HepG2 (cell line): ENCODE data around the gene ITPK1. TPM values are rescaled to one million over a fixed set of nuclear protein-coding genes. Genes with fewer than 3 reads are reported as not detected.

Source experiments
- MAFF ChIP-seq: IDR thresholded peaks from 2 replicates; pipeline ENCODE4 v1.6.1; 2011; ENCODE audit warnings: low read depth, low read length, improper control_type of control experiment
- PHF21A ChIP-seq: sonication (generic); formaldehyde crosslinking; IDR thresholded peaks from 2 replicates; pipeline ENCODE4 v1.5.0; 2020; ENCODE audit warnings: mild to moderate bottlenecking, missing genetic modification reagents
- PRDM4 ChIP-seq: sonication (generic); formaldehyde crosslinking; IDR thresholded peaks from 2 replicates; pipeline ENCODE4 v1.9.0; 2021; ENCODE audit warnings: missing genetic modification reagents, borderline replicate concordance
- SAP130 ChIP-seq: IDR thresholded peaks from 2 replicates; pipeline ENCODE4 v1.6.1; 2016; ENCODE audit warnings: low read depth
- SRSF9 ChIP-seq: fragments of 200-400 bp; formaldehyde crosslinking; IDR thresholded peaks from 2 replicates; pipeline ENCODE4 v1.6.1; 2018; ENCODE audit warnings: borderline replicate concordance, mild to moderate bottlenecking, low read depth, low read length; ENCODE audit not compliant: insufficient read depth, poor library complexity, severe bottlenecking
- STAT6 ChIP-seq: sonication (generic); formaldehyde crosslinking; IDR thresholded peaks from 2 replicates; pipeline ENCODE4 v1.4.0; 2020; ENCODE audit warnings: missing genetic modification reagents, mild to moderate bottlenecking, borderline replicate concordance
- UBTF ChIP-seq: sonication (generic); formaldehyde crosslinking; IDR thresholded peaks from 2 replicates; pipeline ENCODE4 v1.4.0; 2020; ENCODE audit warnings: mild to moderate bottlenecking, missing genetic modification reagents
- ZBTB3 ChIP-seq: sonication (generic); formaldehyde crosslinking; IDR thresholded peaks from 2 replicates; pipeline ENCODE4 v1.4.0; 2020; ENCODE audit warnings: low read depth, mild to moderate bottlenecking, moderate library complexity, missing genetic modification reagents, borderline replicate concordance
- ZNF839 ChIP-seq: sonication (generic); formaldehyde crosslinking; IDR thresholded peaks from 2 replicates; pipeline ENCODE4 v1.4.0; 2020; ENCODE audit warnings: missing genetic modification reagents, mild to moderate bottlenecking, borderline replicate concordance
- polyA plus RNA-seq, 8 experiments: library from polyadenylated mRNA; depleted of rRNA in 3 of 8; stranded (reverse) in 7 of 8; unstranded in 1 of 8; fragments of >200 nt; fragmentation: Illumina TruSeq in 4 of 8; extraction: Trizol in 4 of 8; gene quantifications; 2 replicates each; pipeline versions ENCODE4 v1.2.1 to v1.2.3, GENCODE V29; 2011 to 2016; ENCODE audit warnings: low read depth in 4 of 8, missing spikeins in 1 of 8, mixed read lengths in 1 of 8; ENCODE audit not compliant: insufficient read depth in 1 of 8
- total RNA-seq, 5 experiments: library from RNA; depleted of rRNA; stranded (reverse); fragments of >200 nt; fragmentation: Illumina TruSeq; extraction: Trizol; gene quantifications; 2 replicates each; pipeline ENCODE4 v1.2.3, GENCODE V29; 2016; ENCODE audit warnings: low read depth in 1 of 5
- TF ChIP-seq, protein P1 (sequence below): sonication (generic); formaldehyde crosslinking; IDR thresholded peaks from 2 replicates; pipeline ENCODE4 v1.4.0; 2020; ENCODE audit warnings: missing genetic modification reagents, low read depth, mild to moderate bottlenecking, borderline replicate concordance
- TF ChIP-seq, protein P2 (sequence below): sonication (generic); formaldehyde crosslinking; IDR thresholded peaks from 2 replicates; pipeline ENCODE4 v1.8.0; 2022; ENCODE audit warnings: mild to moderate bottlenecking, missing genetic modification reagents
- TF ChIP-seq, protein P3 (sequence below): sonication (generic); formaldehyde crosslinking; IDR thresholded peaks from 2 replicates; pipeline ENCODE4 v1.4.0; 2020; ENCODE audit warnings: missing genetic modification reagents

ITPK1 gene
- total and polyA plus RNA-seq, 2 of the 13 experiments (the other 11 are each of a cell fraction or from before 2014, with no cell fraction given): 20.5 to 47.5 TPM

DNA sequence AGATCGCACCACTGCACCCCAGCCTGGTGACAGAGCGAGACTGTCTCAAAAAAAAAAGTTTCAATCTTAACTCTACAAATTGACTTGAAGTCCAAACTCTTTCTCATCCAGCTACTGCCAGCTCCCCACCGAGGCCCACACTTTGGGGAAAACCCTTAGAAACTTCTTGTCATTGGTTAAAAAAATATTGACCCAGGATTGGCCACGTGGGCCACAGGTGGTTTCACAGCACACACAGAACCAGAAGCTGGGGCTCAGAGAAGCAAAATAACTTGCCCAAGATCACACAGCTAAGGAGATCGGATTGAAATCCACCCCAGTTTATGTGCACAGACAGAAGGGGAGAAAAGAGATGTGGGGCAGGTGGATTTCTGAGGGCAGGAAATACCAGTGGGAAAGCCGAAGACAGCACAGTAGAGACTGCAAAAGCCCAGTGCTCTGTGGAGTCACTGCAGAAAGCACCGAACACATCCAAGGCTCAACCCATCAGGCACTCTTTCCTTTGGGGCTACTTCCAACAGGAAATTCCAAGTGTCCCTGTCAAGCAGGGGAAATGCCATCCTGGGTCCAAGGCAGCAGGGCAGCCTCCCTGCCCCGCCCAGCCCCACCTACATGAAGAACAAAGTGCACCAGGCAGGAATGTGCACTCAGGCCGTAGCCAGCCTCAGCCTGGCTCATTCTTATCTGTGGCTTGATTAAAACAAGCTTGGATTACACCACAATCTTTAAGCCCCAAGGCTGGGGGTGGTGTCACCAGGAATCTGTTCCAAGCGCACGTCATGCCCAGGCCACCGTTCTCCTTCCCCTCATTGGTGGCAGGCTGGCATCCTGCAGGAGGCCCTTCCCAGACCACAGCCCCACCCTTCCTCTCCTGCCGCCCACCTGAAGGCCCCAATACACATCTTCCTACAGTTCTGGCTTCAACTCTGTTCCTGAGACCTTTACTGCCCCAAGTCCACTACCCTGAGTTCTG, 72.5 kb downstream of the ITPK1 start (continued):
- TF ChIP-seq SRSF9: no peak
- TF ChIP-seq, protein P1, sequence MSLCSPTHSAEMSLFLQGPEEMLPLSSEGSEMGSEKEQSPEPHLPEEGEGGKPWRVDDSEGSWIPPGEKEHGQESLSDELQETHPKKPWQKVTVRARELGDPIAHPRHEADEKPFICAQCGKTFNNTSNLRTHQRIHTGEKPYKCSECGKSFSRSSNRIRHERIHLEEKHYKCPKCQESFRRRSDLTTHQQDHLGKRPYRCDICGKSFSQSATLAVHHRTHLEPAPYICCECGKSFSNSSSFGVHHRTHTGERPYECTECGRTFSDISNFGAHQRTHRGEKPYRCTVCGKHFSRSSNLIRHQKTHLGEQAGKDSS: no peak
- TF ChIP-seq PRDM4 (CRISPR knock-in tag): no peak
- no peak for TF ChIP-seq ZNF839 (CRISPR knock-in tag)
- TF ChIP-seq MAFF: no peak
- TF ChIP-seq STAT6: no peak
- peak; percentile 34; the same call in 1 of the 2 replicates for TF ChIP-seq UBTF
- TF ChIP-seq SAP130 (CRISPR knock-in tag): peak; percentile 56; the same call in 1 of the 2 replicates
- TF ChIP-seq, protein P2, sequence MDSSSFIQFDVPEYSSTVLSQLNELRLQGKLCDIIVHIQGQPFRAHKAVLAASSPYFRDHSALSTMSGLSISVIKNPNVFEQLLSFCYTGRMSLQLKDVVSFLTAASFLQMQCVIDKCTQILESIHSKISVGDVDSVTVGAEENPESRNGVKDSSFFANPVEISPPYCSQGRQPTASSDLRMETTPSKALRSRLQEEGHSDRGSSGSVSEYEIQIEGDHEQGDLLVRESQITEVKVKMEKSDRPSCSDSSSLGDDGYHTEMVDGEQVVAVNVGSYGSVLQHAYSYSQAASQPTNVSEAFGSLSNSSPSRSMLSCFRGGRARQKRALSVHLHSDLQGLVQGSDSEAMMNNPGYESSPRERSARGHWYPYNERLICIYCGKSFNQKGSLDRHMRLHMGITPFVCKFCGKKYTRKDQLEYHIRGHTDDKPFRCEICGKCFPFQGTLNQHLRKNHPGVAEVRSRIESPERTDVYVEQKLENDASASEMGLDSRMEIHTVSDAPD (CRISPR knock-in tag): peak; percentile 91; the same call in 1 of the 2 replicates
- TF ChIP-seq, protein P3, sequence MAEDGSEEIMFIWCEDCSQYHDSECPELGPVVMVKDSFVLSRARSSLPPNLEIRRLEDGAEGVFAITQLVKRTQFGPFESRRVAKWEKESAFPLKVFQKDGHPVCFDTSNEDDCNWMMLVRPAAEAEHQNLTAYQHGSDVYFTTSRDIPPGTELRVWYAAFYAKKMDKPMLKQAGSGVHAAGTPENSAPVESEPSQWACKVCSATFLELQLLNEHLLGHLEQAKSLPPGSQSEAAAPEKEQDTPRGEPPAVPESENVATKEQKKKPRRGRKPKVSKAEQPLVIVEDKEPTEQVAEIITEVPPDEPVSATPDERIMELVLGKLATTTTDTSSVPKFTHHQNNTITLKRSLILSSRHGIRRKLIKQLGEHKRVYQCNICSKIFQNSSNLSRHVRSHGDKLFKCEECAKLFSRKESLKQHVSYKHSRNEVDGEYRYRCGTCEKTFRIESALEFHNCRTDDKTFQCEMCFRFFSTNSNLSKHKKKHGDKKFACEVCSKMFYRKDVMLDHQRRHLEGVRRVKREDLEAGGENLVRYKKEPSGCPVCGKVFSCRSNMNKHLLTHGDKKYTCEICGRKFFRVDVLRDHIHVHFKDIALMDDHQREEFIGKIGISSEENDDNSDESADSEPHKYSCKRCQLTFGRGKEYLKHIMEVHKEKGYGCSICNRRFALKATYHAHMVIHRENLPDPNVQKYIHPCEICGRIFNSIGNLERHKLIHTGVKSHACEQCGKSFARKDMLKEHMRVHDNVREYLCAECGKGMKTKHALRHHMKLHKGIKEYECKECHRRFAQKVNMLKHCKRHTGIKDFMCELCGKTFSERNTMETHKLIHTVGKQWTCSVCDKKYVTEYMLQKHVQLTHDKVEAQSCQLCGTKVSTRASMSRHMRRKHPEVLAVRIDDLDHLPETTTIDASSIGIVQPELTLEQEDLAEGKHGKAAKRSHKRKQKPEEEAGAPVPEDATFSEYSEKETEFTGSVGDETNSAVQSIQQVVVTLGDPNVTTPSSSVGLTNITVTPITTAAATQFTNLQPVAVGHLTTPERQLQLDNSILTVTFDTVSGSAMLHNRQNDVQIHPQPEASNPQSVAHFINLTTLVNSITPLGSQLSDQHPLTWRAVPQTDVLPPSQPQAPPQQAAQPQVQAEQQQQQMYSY (CRISPR knock-in tag): no peak
- peak; percentile 49; the same call in 1 of the 2 replicates for TF ChIP-seq PHF21A (CRISPR knock-in tag)
- no peak for TF ChIP-seq ZBTB3
